Renal cortical epithelial cell (primary cell): ENCODE measurements around the gene SLX9. TPM values are rescaled to one million over a fixed set of nuclear protein-coding genes. Genes with fewer than 3 reads are reported as not detected.

Experiments used
- DNase-seq: peaks from one replicate; pipeline ENCODE4 v3.0.0-alpha.2; 2011; ENCODE audit warnings: low read depth
- total RNA-seq: library from RNA; depleted of rRNA; stranded (reverse); fragments of >200 nt; gene quantifications from 2 replicates; pipeline ENCODE4 v1.2.3, GENCODE V29; 2014

Gene SLX9
- total RNA-seq, 1 donor from 2014 or later = 23.0 TPM

GRCh38 chr21:45003331-45004058 lies 63.7 kb downstream of the SLX9 start:
- DNase-seq = no peak

- no peak for DNase-seq
Measured at GRCh38 chr21:45004059-45004422, 64.2 kb downstream of the SLX9 start.

- no peak for DNase-seq
Measured at GRCh38 chr21:45004481-45005247, 64.8 kb downstream of the SLX9 start.

- DNase-seq = no peak
Measured at GRCh38 chr21:45006536-45007095, 66.8 kb downstream of the SLX9 start.

- DNase-seq = no peak
Measured at GRCh38 chr21:45009616-45010015, 69.8 kb downstream of the SLX9 start.

- no peak for DNase-seq
Measured at GRCh38 chr21:45010096-45010495, 70.3 kb downstream of the SLX9 start.

GRCh38 chr21:45010860-45011259 lies 71.0 kb downstream of the SLX9 start:
- no peak for DNase-seq

GRCh38 chr21:45011426-45011825 lies 71.6 kb downstream of the SLX9 start:
- DNase-seq = no peak

- peak; percentile 87 for DNase-seq
Measured at GRCh38 chr21:45011911-45012661, 72.3 kb downstream of the SLX9 start.

- no peak for DNase-seq
Measured at GRCh38 chr21:45012662-45013259, 72.9 kb downstream of the SLX9 start.

- DNase-seq = peak; percentile 36
Measured at GRCh38 chr21:45013260-45013841, 73.5 kb downstream of the SLX9 start.

GRCh38 chr21:45014747-45015468 lies 75.1 kb downstream of the SLX9 start:
- no peak for DNase-seq

GRCh38 chr21:45015469-45015860 lies 75.6 kb downstream of the SLX9 start:
- no peak for DNase-seq

GRCh38 chr21:45016031-45016405 lies 76.2 kb downstream of the SLX9 start:
- DNase-seq = no peak

GRCh38 chr21:45016406-45017038 lies 76.7 kb downstream of the SLX9 start:
- DNase-seq = no peak

- no peak for DNase-seq
Measured at GRCh38 chr21:45017039-45017960, 77.5 kb downstream of the SLX9 start.

- DNase-seq = no peak
Measured at GRCh38 chr21:45018131-45019075, 78.6 kb downstream of the SLX9 start.
